ENCODE measurements around the gene OR2Z1.

DNA sequence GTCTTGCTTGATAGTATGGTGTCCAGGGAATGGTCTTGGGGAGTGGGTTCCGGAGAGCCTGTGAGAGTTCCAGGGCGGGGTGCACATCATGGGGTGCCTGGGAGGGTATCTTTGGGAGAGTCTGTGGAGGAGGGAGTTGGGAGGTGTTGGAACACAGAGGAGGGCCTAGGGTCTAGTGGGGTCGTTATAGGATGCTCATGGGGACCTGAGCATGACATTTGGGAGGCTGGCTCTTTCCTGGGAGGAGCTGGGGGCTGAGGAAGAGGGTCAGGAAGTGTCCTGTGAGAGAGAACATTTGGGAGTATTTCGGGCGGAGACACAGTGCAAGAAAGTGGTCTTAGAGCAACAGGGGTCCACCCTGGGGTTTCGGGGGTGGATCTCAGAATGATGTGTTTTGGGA is 25.5 kb upstream of the OR2Z1 start:
- TF ChIP-seq, protein P1, sequence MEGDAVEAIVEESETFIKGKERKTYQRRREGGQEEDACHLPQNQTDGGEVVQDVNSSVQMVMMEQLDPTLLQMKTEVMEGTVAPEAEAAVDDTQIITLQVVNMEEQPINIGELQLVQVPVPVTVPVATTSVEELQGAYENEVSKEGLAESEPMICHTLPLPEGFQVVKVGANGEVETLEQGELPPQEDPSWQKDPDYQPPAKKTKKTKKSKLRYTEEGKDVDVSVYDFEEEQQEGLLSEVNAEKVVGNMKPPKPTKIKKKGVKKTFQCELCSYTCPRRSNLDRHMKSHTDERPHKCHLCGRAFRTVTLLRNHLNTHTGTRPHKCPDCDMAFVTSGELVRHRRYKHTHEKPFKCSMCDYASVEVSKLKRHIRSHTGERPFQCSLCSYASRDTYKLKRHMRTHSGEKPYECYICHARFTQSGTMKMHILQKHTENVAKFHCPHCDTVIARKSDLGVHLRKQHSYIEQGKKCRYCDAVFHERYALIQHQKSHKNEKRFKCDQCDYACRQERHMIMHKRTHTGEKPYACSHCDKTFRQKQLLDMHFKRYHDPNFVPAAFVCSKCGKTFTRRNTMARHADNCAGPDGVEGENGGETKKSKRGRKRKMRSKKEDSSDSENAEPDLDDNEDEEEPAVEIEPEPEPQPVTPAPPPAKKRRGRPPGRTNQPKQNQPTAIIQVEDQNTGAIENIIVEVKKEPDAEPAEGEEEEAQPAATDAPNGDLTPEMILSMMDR (IDR thresholded peaks at IDR 0.05) = no peak
- TF ChIP-seq POLR2A (IDR thresholded peaks at IDR 0.05) = no peak
